AG20443 (cell line): Measurements from ENCODE around the gene PIWIL1.

ENCODE experiments used
- DNase-seq: peaks from one replicate; pipeline ENCODE4 v3.0.0; 2012; ENCODE audit warnings: low spot score, mixed read lengths

PIWIL1 gene

GRCh38 chr12:130374083-130374482 lies 36.4 kb downstream of the PIWIL1 start:
- DNase-seq: no peak

- no peak for DNase-seq
These were observed 37.9 kb downstream of the PIWIL1 start for GRCh38 chr12:130375296-130376287.

DNA sequence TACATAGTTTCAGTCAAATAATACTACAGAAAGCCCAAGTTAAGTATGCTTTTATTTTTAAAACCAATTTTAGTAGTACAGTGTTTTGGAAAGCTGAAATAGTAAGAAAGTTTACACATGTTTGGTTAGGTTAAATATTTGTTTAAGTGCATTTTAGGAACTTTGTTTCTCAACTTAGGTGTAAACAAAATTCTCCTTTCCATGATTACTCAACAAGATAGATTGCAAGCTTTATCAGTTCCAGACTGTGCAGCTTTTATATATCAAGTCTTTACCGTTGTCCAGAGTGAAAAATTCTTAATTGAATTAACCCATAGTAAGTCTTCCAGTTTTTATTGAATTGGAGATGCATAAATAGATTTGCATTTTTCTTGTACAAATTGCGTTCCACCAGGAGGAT lies 45.1 kb downstream of the PIWIL1 start:
- no peak for DNase-seq

GRCh38 chr12:130384234-130384633 lies 46.5 kb downstream of the PIWIL1 start:
- no peak for DNase-seq

GRCh38 chr12:130385193-130385592 lies 47.5 kb downstream of the PIWIL1 start:
- DNase-seq: no peak

DNA sequence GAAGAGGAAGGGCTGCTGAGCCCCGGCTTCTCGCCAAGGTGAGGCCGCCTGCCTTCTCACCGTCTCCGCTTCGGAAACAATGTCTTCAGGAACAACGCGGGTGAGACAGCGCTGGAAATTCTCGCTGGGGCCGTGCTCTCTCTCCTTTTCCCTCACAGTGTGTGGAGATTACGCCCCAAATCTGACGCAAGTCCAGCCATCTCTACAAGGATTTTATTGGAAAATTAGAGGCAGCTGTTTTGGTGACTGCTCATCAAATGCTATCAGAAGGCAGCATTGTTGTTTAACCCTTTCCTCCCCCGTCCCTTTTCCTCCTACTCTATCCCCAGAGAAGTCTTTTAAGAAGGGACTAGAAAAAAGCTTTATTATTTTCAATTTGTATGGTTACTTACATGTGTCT lies 53.5 kb downstream of the PIWIL1 start:
- no peak for DNase-seq

- no peak for DNase-seq
These were observed 57.2 kb downstream of the PIWIL1 start for GRCh38 chr12:130394906-130395305.

GRCh38 chr12:130396667-130397066 lies 59.0 kb downstream of the PIWIL1 start:
- DNase-seq: no peak

GRCh38 chr12:130398100-130398848 lies 60.6 kb downstream of the PIWIL1 start:
- DNase-seq: no peak

- no peak for DNase-seq
These were observed 64.0 kb downstream of the PIWIL1 start for GRCh38 chr12:130401703-130402102.

- DNase-seq: no peak
These were observed 67.6 kb downstream of the PIWIL1 start for GRCh38 chr12:130405332-130405731.

GRCh38 chr12:130412384-130412783 lies 74.7 kb downstream of the PIWIL1 start:
- DNase-seq: no peak

DNA sequence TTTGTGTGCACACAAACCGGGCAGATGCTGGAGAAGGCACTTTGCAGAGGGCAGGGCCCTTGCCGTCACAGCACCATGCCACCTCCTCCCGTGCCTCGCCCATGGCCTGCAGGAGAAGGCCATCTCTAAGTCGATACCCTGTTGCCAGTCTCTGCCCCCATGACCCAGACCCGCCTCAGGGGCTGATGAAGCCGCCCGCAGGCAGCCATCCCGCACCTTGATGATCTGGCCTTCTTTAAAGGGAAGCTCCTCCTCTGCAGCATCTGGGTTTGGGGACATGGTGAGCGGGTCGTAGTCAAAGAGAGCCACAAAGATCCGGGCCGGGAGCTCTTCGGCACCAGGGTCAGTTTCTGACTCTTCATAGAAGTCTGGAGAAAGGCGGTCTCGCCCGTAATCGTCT lies 76.2 kb downstream of the PIWIL1 start:
- DNase-seq: no peak

GRCh38 chr12:130414381-130414780 lies 76.7 kb downstream of the PIWIL1 start:
- DNase-seq: no peak

DNA sequence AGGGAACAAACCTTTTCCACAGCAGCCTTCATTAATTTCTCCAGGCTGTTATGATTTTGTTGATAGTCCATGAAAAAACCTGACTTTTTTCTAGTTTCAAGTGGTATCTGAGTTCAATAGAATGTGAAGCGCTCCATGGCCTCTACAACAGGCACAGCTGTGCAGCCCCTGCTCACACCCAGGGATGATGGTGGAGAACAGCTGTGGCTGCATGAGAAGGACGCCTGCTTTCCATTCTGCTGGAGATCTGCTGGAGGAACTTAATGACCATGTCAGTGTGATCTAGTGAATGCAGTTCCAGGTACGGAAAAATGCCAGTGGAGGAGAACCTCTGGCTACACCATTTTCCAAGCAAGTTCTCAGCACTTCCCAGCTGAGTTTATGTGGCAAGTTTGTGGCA lies 80.6 kb downstream of the PIWIL1 start:
- no peak for DNase-seq

DNA sequence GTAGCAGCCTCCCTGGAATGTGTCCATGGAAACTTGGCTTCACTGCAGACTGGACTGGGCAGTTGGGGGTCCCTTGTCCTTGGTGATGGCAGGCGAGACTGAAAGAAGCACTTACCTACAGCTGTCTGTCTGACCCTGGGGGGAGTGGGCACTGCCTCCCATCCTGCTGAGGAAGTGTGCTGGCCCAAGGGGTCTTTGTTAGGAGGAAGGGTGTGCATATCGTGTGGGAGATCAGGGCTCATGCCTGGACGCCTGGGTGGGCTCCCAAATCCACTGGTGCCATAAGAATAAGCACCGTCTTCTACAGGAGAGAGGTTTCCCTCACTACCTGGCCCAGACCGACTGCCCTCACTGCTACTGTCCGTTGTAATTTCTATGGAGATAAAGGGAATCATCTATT lies 81.4 kb downstream of the PIWIL1 start:
- DNase-seq: no peak

DNA sequence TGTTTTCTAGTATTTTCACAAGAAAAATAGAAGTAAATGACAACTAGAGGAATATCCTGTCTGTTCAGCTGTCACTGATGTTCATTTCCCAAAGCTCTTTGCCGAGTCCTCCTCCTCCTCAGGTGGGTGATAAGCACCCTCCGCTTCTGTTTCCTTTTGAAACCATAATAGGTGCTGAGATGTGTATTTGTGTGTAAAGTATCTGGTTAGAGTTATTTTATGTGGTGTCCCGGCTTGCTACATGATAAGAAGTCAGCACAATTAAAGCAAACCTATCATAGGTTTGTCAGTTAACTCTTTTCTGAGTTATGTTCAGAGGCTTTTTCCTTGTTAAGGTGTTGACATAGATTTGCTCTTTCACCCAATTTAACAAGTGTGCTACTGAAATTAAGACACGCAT lies 82.4 kb downstream of the PIWIL1 start:
- DNase-seq: no peak

- DNase-seq: no peak
These were observed 84.2 kb downstream of the PIWIL1 start for GRCh38 chr12:130421896-130422295.
